NCI-H69 (cell line): Measurements from ENCODE around the gene ADCK1.
"Not testable (repeated sequence)": the region's sequence is repeated elsewhere in the genome, so short reads cannot be mapped to it uniquely, and the experiment has no call there.

Experiments used
- DNase-seq: peaks from one replicate; lab custom pipeline; 2025; lab: John Stamatoyannopoulos, UW

Gene ADCK1

DNA sequence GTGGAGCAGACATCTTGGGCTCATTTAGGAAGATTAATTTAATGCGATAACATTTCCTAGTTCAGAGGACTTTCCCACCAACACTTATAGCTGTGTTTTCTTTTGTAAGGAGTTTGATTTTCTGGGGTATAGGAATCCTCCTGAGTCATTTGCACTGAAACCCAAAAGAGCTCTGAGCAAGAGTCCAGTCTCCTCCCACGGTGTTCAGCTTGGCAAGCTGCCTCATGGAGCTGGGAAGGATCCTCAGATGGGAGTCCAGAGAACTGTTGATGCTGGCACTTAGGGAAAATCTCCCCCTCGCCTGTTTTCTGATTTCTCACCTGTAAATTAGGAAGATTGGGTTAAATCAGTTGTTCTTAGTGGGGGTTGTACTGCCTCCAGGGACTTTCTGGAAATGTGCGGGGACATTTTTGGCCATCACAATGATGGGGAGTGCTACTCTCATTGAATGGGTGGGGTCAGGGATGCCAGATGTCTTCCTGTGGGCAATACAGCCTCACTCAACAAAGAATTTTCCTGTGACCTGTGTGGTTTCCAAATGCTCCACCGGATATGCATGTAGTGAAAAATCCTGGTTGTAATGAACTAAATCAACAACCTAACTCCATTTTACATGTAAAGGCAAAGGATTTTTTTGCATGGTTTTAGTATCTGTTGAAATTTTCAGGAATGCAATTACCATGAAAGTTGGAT is 150.6 kb downstream of the ADCK1 start:
- no peak for DNase-seq

DNA sequence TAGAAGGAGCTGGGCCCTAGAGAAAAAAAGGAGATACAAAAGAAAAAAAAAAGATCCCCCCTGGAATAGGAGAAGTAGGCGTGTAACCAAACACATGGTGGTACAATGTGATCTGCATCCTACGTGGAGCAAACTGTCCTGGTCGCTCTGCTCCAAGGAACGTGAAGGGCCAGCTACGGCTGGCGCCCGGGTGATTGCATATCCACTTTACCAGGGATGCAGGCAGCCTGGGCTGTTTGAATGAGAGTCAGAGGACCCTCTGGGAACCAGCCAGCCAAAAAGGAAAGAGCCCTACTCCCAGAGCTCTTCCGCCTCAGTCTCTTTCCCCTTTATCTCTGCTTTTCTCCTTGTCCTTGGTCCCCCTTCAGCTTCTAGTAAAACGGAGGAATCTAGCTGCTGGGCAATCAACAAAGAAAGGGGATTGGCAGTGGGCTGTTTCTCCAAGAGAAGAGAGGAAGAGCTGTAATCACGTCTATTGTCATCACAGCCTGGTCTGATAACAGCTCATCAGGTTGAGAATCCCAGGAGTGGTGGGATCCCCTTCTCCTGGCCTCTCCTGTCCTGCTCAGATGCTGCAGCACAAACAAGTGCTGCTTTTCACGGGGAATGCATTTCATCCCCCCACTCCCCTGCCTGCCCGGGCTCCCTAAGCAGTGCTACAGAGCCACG is 156.0 kb downstream of the ADCK1 start:
- no peak for DNase-seq

DNA sequence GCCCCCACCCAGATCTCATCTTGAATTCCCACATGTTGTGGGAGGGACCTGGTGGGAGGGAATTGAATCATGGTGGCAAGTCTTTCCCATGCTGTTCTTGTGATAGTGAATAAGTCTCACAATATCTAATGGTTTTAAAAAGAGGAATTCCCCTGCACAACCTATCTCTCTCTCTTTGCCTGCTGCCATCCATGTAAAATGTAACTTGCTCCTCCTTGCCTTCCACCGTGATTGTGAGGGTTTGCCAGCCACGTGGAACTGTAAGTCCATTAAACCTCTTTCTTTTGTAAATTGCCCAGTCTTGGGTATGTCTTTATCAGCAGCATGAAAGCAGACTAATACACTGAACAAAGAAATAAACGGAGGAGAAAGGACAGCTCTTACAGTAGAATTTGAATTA is 159.8 kb downstream of the ADCK1 start:
- DNase-seq = not testable (repeated sequence)

DNA sequence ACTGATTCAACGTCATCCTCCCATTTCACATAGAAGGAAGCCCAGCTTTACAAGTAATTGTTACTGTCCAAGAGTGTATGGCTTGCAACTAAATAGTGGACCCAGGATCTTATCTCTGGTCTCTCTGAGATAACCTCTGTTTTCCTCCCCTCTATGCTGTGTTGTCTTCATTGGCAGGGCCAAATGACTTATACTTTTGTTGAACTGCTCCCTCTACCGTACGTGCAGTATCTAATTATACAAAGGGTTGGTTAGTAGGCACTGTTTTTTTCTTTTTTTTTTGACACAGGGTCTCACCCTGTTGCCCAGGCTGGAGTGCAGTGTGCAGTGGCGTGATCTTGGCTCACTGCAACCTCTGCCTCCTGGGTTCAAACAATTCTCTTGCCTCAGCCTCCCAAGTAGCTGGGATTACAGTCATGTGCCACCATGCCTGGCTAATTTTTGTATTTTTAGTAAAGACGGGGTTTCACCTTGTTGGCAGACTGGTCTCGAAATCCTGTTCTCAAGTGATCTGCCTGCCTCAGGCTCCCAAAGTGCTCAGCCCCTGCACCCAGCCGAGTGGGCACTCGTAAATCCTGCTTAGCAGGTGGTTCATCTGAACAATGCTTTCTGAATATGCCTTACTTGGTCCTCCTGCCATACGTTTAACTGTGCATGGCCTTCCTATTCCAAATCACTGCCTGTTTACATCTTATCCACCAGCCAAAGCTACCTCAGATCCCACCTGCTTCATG is 162.1 kb downstream of the ADCK1 start:
- peak; percentile 49 for DNase-seq

DNA sequence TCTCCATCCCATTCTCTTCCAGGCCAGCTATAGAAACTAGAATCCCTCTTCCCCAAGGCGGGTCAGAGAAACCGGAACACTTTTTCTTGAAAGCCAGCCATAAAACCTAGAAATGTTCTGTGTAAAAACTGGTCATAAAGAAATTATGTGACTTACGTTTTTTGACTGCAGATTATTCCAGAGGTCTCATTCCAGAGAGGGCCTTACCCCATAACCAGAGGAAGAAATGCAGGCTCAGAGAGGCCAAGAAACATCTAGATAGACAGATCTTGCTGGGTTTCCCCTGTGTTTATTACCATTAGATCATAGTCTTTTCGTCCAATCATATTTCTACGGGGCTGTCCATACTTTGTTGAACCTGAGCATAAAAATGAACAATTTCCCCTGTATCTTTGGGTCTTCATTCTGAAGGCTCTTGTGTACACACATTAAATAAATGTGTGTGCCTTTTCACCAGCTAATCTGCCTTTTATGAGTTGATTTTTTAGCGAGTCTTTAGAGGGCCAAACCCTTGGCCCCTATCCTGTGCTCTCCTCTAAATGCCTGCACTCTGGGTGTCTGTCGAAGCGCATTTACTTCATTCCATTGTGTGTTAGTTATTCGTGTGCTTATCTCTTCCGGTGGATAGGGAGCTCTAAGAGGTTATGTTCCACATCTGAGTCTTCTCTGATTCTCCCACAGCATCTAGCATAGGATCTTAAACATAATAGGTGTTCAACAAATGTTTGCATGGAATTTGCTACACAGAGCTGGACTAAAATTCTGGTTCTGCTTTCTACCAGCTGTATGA is 163.0 kb downstream of the ADCK1 start:
- DNase-seq = no peak

DNA sequence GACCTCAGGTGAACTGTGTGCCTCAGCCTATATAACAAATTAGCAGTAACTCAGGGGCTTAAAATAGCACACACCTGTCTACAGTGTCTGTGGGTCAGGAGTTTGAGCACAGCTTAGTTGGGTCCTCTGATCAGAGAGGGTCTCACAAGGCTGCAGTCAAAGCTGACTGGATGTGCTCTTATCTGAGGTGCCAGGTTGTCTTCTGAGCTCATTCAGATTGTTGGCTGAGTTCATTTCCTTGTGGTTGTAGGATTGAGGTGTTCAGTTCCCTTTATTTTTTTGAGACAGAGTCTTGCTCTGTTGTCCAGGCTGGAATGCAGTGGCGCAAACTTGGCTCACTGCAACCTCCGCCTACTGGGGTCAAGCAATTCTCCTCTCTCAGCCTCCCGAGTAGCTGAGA is 164.7 kb downstream of the ADCK1 start:
- no peak for DNase-seq

DNA sequence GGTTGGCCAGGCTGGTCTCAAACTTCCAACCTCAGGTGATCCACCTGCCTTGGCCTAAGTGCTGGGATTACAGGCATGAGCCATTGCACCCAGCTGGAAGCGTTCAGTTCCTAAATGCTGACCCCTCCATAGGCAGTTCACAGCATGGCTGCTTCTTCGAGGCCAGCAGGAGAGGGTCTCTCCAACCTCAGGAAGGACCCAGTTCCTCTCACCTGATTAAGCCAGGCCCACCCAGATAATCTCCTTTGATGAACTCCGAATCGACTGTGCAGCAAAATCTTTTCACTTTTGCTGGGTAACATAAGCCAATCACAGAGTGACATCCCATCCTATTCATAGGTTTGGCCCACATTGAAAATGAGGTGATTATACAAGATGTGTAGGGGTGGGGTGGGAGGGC is 165.1 kb downstream of the ADCK1 start:
- DNase-seq = no peak

DNA sequence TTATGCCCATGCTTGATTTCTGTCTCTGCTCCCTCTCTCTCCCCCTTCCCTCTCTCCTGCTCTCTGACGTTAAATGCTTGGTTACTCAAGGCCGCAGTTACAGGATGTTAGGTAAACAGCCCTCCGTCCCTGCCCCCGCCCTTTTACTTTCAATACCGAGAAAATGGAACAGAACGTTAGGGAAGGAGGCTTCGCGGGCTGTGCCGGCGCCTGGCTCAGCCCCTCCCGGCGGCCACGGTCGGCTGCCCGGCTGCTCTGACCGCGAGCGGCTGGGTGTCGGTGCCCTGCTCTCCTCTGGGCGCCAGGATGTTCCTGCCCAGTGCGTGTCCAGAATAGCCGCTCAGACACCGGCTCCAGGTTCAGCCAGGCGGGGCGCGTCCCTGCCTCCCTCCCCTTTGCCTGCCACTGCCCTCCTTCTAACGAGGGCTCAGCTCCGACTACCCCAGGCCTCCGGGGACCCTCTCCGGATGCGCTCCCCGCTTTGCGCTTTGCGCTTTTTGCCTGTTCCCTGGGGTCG is 166.1 kb downstream of the ADCK1 start:
- DNase-seq = peak; percentile 93

DNA sequence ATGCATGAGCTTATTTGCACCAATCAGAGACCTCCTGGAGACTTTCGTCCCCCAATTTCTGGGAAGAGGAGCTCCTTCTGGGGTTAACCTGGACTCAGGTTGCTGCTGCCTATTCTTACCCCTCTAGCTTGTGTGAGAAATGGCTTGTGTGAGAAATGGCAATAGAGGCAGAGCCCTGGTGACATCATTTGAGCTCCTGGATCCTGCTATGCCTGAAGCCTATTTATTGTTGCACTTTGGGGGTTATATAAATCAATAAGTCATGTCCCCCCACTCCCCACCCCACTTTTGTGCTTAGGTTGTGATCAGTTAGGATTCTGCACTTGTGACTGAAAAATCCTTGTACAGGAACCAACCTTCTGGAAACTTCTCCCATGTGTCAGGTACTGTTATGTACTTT is 167.2 kb downstream of the ADCK1 start:
- no peak for DNase-seq

DNA sequence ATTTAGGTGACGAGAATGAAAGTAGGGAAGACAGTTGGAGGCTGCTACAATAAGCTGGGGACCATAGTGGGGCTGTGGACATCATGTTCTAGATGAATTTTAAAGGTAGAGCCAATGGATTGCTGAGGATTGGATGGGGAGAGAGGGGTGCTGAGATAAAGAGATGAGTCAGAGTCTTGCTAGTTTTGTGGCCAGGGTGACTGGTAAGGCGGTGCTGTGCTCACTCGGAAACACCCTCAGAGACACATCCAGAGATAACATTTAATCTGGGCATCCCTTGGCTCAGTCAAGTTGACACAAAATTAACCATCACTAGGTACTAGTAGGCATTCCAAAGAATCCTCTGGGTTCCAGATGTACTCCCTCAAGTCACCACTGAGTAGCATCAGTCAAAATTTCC is 170.7 kb downstream of the ADCK1 start:
- DNase-seq = no peak

DNA sequence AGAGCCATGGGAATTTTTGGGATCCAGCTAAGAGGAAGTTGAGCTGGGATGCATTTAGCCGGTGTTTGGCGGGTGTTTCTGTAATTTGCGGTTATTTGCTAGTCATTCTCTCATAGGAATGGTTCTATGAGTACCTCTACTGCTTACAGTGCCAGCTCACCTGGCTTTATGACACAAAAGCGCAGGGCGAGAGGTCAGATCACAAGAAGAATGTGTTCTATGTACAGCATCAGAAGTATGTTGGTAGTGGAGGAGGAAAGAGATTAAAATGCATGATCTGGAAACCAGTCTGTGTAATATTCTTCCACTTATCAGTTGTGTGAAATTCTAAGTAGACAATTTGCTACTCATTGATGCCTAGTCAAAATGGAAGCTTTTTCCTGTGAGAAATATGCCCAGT is 173.3 kb downstream of the ADCK1 start:
- no peak for DNase-seq

DNA sequence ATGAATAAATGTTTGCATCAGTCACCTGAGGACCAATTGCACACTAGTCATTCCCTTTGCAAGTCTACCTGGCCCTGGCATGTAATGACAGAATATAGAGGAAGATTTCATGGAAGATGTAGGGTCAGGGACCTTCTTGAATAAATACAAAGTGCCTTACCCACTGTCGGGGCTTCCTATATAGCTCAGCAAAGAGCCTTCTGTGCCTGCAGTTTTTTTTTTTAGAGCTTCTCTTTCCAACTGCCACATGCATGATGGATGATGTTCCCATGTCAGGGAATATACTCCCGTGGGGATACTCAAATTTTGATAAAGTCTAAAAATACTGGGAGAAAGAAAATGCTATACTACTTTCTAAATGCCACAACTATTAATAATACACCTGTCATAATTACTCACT is 176.7 kb downstream of the ADCK1 start:
- DNase-seq = no peak

DNA sequence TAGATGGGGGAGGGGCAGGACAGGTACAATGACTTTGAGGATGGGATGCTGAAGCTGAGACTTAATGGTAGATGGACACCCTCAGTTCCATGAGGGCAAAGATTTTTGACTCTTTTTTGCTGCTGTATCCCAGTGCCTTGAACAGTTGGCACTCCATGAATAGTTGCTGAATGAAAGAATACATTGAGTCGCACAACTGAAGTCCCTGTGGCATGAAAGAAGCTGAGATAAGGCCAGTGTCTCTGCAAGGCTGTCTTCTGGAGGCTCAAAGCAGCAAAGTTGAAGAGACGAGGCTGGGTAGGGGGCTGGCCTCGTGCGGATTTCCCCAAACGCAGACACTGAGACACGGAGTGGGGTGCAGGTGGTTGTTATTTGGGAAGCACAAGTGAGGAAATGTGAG is 179.3 kb downstream of the ADCK1 start:
- DNase-seq = no peak

DNA sequence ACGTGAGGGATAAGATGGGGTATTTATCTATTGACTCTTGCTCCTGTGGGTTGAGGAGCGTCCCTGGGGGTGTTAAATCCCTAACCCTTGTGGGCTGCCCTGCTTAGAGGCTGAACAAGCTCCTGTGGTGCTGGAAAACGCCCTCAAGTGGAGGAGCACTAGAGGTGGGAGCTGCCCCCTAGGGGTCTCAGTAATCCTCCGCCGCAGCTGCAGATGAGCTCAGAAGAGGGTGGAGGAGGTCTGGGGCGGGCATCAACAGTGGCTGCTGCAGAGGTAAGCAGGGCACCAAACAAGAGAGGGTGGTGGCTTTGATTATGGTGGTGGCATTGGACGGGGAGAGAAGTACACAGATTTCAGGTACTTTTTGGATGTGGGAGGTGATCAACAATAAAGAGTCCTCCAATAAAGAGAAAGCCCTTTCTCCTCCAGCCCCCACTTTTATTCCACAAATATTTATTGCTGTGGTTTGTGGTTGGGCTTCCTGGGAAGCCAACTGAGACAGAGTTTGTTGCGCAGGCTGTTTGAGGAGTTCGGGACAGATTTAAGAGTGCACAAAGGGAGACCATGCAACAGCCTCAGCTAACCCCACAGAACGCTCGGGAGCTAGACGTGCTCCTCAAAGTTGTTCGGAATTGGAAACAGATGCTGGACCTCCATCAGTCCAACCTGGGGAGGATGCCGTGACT is 179.9 kb downstream of the ADCK1 start:
- DNase-seq = peak; percentile 67

DNA sequence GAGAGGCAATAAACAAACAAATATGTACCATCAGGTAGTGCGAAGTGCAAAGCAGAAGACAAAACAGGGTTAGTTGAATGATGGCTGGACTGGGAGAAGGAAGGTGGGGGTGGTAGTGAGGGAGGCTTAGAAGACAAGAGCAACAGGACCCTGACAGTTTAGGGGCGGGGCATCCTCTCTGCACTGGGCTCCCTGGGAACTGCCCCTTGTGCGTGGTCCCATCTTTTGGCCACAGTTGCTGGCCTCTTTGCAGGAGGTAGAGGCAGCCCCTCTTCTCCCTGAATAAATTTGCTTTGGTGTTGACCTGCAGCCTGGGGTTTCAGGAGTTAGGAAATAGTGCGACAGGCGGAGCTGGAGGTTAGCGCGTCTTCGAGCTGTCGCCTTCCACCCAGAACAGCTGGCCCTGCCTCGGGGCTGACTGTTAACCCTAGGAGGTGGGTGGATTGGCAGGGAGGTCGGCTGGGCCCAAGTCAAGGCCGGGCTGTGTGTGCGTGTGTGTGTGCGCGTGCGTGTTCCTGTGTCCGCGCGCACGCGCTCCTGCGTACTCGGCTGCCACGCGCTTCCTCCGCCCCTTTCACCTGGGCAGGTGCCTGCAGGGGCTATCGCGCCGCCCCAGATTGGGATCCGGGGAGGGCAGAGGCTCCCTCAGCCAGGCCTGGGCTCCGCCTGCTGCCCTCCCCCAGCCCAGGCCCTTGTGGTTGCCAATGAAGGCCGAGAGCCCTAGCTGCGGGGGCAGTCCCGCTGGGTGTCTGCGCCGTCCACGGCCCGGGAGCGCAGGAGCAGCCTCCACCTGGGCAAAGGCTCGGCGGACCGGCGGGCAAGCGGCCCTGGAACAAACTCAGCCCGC is 180.8 kb downstream of the ADCK1 start:
- peak; percentile 97 for DNase-seq
